OCI-LY1 (cell line): ENCODE results near the gene MPPED1.

Source experiments
- H2AFZ ChIP-seq: fragments of 200-600 bp; sonication (generic), shearing (Covaris generic); 2 replicates; pipeline ENCODE4 v1.6.0; 2014; ENCODE audit warnings: antibody characterized with exemption, mild to moderate bottlenecking, low read length
- H3F3A ChIP-seq: fragments of 200-600 bp; sonication (generic), shearing (Covaris generic); 2 replicates; pipeline ENCODE4 v1.6.0; 2014; ENCODE audit warnings: mild to moderate bottlenecking, antibody characterized with exemption, low read length, moderate library complexity; ENCODE audit not compliant: insufficient read depth
- H3K27ac ChIP-seq: fragments of 200-600 bp; sonication (generic); 2 replicates; pipeline ENCODE4 v1.5.1; 2014; ENCODE audit warnings: low read length, mixed run types, mild to moderate bottlenecking, low read depth; ENCODE audit not compliant: poor library complexity, severe bottlenecking
- H3K27me3 ChIP-seq: fragments of 200-600 bp; sonication (generic); 2 replicates; pipeline ENCODE4 v1.6.0; 2014; ENCODE audit warnings: antibody characterized with exemption, mild to moderate bottlenecking, low read length, moderate library complexity; ENCODE audit not compliant: insufficient read depth
- H3K36me3 ChIP-seq: fragments of 200-600 bp; sonication (generic); 2 replicates; pipeline ENCODE4 v1.6.1; 2014; ENCODE audit warnings: mild to moderate bottlenecking, antibody characterized with exemption, low read length, moderate library complexity, mixed read lengths; ENCODE audit not compliant: insufficient read depth
- H3K4me1 ChIP-seq: fragments of 200-600 bp; sonication (generic); 2 replicates; pipeline ENCODE4 v1.5.1; 2014; ENCODE audit warnings: mild to moderate bottlenecking, low read length, moderate library complexity; ENCODE audit not compliant: insufficient read depth, severe bottlenecking
- H3K4me2 ChIP-seq: fragments of 200-600 bp; sonication (generic), shearing (Covaris generic); 2 replicates; pipeline ENCODE4 v1.6.1; 2014; ENCODE audit warnings: low read length
- H3K4me3 ChIP-seq: fragments of 200-600 bp; sonication (generic); 2 replicates; pipeline ENCODE4 v1.5.1; 2014; ENCODE audit warnings: low read length, low read depth, mild to moderate bottlenecking, mixed read lengths; ENCODE audit not compliant: poor library complexity, severe bottlenecking
- H3K79me2 ChIP-seq: fragments of 200-600 bp; shearing (Covaris generic); 2 replicates; pipeline ENCODE4 v1.6.1; 2016; ENCODE audit warnings: mixed run types, low read length, mixed read lengths; ENCODE audit not compliant: insufficient read depth
- H3K9ac ChIP-seq: fragments of 200-600 bp; sonication (generic), shearing (Covaris generic); 2 replicates; pipeline ENCODE4 v1.6.1; 2014; ENCODE audit warnings: mild to moderate bottlenecking, low read length, mixed read lengths
- H3K9me2 ChIP-seq: fragments of 200-600 bp; sonication (generic), shearing (Covaris generic); 2 replicates; pipeline ENCODE4 v1.6.1; 2014; ENCODE audit warnings: low read depth, mild to moderate bottlenecking, low read length, mixed read lengths
- H3K9me3 ChIP-seq: fragments of 200-600 bp; shearing (Covaris generic); 2 replicates; pipeline ENCODE4 v1.6.1; 2014; ENCODE audit warnings: low read length, mixed read lengths
- H4K20me1 ChIP-seq: fragments of 200-600 bp; sonication (generic), shearing (Covaris generic); 2 replicates; pipeline ENCODE4 v1.6.0; 2016; ENCODE audit warnings: mild to moderate bottlenecking, low read length; ENCODE audit not compliant: insufficient read depth
- CTCF ChIP-seq: fragments of 200-600 bp; sonication (generic), shearing (Covaris generic); IDR thresholded peaks from 2 replicates; pipeline ENCODE4 v1.5.1; 2017; ENCODE audit warnings: mild to moderate bottlenecking, antibody characterized with exemption, low read length, moderate library complexity, mixed read lengths
- EZH2 ChIP-seq: fragments of 200-600 bp; sonication (generic), shearing (Covaris generic); IDR thresholded peaks from 2 replicates; pipeline ENCODE4 v1.8.0; 2017; ENCODE audit warnings: borderline replicate concordance, mixed run types, mild to moderate bottlenecking, antibody characterized with exemption, low read length, moderate library complexity, mixed read lengths

MPPED1 gene

GRCh38 chr22:43404673-43405385 lies 7.0 kb upstream of the MPPED1 start:
- TF ChIP-seq CTCF: no peak
- TF ChIP-seq EZH2: no peak
- Histone ChIP-seq H3K27ac (no peak overlapping the region), H3F3A (no peaks in the 10 kb centered on the region), H3K79me2 (no peaks in the 10 kb centered on the region), H3K4me1 (no peaks in the 10 kb centered on the region), H2AFZ (no peak overlapping the region), H3K9me2 (no peaks in the 10 kb centered on the region), H3K9me3 (no peaks in the 10 kb centered on the region), H4K20me1 (no peaks in the 10 kb centered on the region), H3K9ac (no peak overlapping the region), H3K4me2 (no peak overlapping the region), H3K36me3 (no peaks in the 10 kb centered on the region), H3K27me3 (no peaks in the 10 kb centered on the region), H3K4me3 (no peak overlapping the region)

- no peaks in the 10 kb centered on the region for H3K4me1 ChIP-seq
- H3K9me2 ChIP-seq: no peaks in the 10 kb centered on the region
- TF ChIP-seq EZH2 (no peak), CTCF (no peak)
- H3K4me2 ChIP-seq: no peak overlapping the region
- H3K36me3 ChIP-seq: no peaks in the 10 kb centered on the region
- H3K9me3 ChIP-seq: no peaks in the 10 kb centered on the region
- no peaks in the 10 kb centered on the region for H4K20me1 ChIP-seq
- H3K4me3 ChIP-seq: no peak overlapping the region
- H3K27ac ChIP-seq: no peak overlapping the region
- no peak overlapping the region for H3K9ac ChIP-seq
- no peak overlapping the region for H2AFZ ChIP-seq
- H3K27me3 ChIP-seq: no peaks in the 10 kb centered on the region
- no peaks in the 10 kb centered on the region for H3K79me2 ChIP-seq
- no peaks in the 10 kb centered on the region for H3F3A ChIP-seq
Observed at GRCh38 chr22:43406186-43406790, 5.5 kb upstream of the MPPED1 start.

- Histone ChIP-seq H3K36me3 (no peaks in the 10 kb centered on the region), H3F3A (no peaks in the 10 kb centered on the region), H3K4me1 (no peaks in the 10 kb centered on the region), H3K9me2 (no peaks in the 10 kb centered on the region), H3K27ac (no peak overlapping the region), H3K79me2 (no peaks in the 10 kb centered on the region), H3K4me2 (no peak overlapping the region), H2AFZ (no peak overlapping the region), H3K4me3 (no peak overlapping the region), H3K27me3 (no peaks in the 10 kb centered on the region), H3K9me3 (no peaks in the 10 kb centered on the region), H3K9ac (no peak overlapping the region), H4K20me1 (no peaks in the 10 kb centered on the region)
- TF ChIP-seq CTCF (no peak), EZH2 (no peak)
Observed at GRCh38 chr22:43407591-43407990, 4.2 kb upstream of the MPPED1 start.
